Astrocyte of the cerebellum (primary cell): ENCODE data around the gene MORC2.

Source experiments
- DNase-seq: peaks from one replicate; pipeline ENCODE4 v3.0.0-alpha.2; 2011; ENCODE audit warnings: low read depth
- H3K4me3 ChIP-seq: 2 replicates; pipeline ENCODE4 v1.5.1; 2011; ENCODE audit warnings: mild to moderate bottlenecking, low read depth, low read length, moderate library complexity
- CTCF ChIP-seq: IDR thresholded peaks from 2 replicates; pipeline ENCODE4 v1.5.1; 2012; ENCODE audit warnings: low read length, low read depth, moderate library complexity, mild to moderate bottlenecking; ENCODE audit errors: missing control alignments
- in situ Hi-C: cut with HindIII; loops from 2 replicates; pipeline ENCODE4 v1.10.0; 2017; ENCODE audit warnings: low sequenced_read_pairs

Gene MORC2

GRCh38 chr22:30882974-30883533 lies 85.5 kb downstream of the MORC2 start:
- no peak overlapping the region for H3K4me3 ChIP-seq
- DNase-seq: no peak
- no peak for TF ChIP-seq CTCF
- in situ Hi-C loops: no loop called here

- DNase-seq: no peak
- no peak for TF ChIP-seq CTCF
- no peak overlapping the region for H3K4me3 ChIP-seq
- in situ Hi-C loops: no loop called here
Measured at GRCh38 chr22:30882184-30882717, 86.3 kb downstream of the MORC2 start.

- TF ChIP-seq CTCF: no peak
- no peak overlapping the region for H3K4me3 ChIP-seq
- in situ Hi-C loops: no loop called here
- no peak for DNase-seq
Measured at GRCh38 chr22:30881361-30882183, 87.0 kb downstream of the MORC2 start.

- DNase-seq: no peak
- H3K4me3 ChIP-seq: no peak overlapping the region
- no peak for TF ChIP-seq CTCF
- in situ Hi-C loops: no loop called here
Measured at GRCh38 chr22:30880847-30881246, 87.7 kb downstream of the MORC2 start.

GRCh38 chr22:30880181-30880601 lies 88.4 kb downstream of the MORC2 start:
- DNase-seq: no peak
- no peak overlapping the region for H3K4me3 ChIP-seq
- TF ChIP-seq CTCF: no peak
- in situ Hi-C loops: no loop called here

GRCh38 chr22:30879415-30879797 lies 89.2 kb downstream of the MORC2 start:
- H3K4me3 ChIP-seq: no peak overlapping the region
- DNase-seq: no peak
- TF ChIP-seq CTCF: no peak
- in situ Hi-C loops: no loop called here
